ENCODE results near the gene CCDC112.
A peak's percentile ranks its signal among the peaks of the same experiment; 100 is the strongest.

The CCDC112 gene

DNA sequence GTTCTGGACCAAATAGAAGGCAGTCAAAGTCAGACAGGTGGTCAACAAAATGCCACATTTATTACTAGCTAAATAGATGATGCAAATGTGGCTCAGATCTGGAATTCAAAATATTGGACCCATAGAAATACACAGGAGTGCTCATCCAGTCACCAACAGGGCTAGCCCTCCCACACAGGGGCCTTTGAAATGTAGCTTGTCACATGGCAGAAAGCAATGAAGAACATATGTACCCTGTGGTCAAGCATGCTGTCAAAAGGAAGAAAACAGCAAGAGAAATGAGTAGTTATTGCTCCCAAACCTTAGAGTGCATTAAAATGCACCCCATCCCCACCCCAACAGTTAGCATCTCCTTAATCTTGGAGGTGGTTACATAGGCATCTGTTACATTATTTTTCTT, 20.9 kb upstream of the CCDC112 start:
- no peak for DNase-seq

DNA sequence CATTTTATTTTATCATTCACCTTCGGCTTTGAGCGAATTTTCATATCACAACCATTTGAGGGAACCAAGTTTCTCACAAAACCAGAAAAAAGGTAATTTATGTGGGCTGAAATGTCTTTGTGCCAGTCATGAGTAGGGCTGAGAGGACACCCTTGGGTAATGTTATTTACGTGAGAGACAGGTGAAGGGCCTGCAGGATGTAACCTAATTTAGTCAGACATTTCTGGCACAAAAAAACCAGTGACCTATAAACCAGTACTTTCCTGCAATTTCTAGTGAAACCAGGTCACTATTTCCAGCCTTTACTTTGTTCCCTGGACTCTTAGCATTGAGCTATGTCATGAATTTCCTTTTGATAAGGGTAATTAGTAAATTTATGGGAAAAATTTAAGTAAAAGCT, 17.2 kb upstream of the CCDC112 start:
- no peak for DNase-seq

DNA sequence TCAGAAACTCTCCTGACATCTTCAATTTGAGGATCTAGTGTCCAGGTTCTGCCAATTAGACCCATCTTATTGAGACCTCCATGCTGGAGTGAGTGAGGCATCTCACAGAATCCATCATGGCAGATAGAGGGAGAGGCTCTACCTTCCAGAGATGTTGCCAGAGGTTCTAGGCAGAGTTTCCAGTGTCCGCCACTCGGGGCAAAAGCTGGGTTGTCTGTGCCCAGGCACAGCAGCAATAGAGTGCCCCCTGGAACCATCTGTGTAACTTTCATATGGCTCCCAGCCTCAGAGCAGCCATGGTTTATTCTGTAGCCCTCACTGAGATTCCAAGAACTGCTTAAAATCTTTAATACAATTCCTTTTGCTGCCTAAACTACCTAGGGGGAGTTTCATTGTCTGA, 16.6 kb upstream of the CCDC112 start:
- DNase-seq, result no peak

DNA sequence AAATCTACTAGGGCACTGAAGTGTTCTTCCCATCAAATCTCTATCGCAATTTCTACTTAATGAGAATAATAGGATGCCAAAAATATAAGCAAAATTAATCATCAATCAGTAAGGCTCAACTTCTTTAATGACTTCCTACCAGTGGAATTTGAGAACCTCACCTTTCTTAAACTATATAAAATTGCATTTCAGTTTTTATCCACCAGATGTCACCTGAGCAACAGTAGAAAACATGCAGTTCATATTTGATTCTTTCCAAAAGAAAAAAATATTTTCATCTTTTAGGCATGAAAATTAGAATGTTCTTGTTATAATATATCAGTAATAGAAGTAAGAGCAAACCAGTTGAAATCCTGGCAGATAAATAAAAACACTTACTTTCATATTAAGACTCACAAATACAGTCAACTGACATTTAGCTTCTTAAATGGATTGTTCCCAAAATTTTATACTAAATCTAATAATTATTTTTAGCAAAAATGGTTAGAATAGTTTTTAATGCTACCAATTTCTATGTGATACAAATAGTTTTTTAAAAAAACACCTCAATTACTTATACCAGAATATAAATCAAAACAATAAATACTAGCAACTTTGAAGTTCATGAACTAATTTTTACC, 13.4 kb upstream of the CCDC112 start:
- peak; percentile 31 for DNase-seq

DNA sequence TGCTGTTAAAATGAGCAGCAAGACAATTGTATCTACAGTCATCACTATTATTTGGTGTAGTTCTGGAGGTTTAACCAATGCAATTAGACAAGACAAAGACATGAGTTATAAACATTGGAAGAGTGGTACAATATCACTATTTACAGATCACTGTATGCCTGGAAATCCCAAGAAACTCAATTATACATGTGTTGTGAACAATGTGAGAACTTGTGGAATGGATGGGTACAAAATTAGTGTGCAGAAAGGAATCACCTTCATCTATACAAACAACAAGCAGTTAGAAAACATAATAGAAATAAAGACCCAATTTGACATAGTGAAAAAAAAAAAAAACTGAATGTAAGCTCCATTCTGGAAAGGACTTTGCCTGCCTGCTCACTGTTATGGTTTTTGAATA, 12.4 kb upstream of the CCDC112 start:
- no peak for DNase-seq

DNA sequence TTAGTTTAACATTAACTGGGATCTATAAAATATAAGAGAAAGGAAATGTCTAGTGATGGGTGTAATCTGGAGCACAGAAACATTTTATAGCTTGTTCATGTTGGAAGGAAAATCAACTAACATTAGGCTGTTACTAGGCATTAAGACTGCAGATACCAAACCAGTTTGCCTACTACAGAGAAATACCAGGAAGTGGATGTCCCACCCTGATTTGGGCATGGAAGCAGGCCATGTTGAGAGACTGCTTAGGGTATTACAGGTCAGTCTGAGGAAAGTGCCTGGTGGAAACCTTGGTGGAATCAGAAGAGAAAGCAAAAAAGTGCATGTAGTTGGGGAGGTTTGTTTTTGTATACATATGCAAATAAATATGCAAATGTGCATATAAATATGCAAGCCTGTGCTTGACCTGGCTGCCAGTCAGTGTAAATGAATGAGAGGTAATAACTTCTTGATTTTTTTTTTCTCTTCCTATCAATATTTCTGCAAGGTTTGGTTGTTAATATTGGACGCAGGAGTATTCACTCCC, 9.6 kb upstream of the CCDC112 start:
- DNase-seq, result no peak

DNA sequence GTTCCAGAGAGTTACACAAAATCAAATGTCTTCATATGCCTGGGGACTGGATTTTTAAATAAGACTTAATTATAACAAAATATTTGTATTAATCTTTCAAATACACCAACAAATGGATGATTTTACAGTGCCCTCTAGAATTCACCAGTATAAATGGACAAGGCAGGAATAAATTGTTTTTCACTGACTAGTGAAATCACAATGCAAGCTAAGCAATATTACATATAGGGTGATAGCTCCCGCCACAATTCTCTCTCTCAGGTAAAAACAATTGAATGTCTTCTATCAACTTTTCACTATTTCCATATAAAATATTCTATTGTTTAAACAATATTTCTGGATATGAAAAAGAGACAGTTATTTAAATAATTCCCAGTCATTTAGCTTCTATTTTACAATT, 8.0 kb upstream of the CCDC112 start:
- DNase-seq, result no peak

DNA sequence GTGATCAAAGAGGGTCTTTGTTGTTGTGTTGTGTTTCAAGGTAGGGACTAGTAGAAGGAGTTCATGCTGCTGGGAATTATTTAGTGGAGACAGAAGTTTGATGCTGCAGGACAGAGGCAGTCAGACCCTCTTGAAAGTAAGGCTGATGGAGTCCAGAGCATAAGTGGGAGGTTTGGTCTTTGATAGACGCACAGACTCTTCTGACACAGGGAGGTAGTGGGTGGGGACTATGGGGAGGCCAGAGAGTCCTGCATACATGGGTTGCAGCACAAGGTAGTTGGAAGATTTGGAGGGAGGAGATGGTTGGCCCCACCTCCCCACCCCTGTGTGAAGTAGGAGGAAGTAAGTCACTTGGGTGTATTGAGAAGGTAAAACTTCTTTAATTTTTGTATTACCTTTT, 2.4 kb upstream of the CCDC112 start:
- no peak for DNase-seq

DNA sequence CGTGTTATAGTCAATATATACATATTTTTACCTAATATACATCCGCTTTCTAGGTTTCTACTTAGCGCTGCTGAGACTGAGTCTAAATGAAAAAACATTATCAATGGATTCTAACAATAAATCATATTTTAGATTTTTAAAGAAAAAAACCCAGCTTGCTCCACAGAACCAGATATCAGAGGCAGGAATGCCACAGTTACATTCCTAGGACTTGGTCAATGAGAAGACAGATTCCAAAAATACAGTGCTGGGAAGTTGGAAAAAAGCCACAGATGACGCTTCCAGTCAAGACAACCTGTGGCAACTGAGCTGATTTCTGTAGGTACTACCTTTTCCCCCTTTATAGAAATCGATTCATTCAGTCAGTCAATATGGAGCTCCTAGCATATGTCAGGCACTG, 577 bp upstream of the CCDC112 start:
- no peak for DNase-seq

DNA sequence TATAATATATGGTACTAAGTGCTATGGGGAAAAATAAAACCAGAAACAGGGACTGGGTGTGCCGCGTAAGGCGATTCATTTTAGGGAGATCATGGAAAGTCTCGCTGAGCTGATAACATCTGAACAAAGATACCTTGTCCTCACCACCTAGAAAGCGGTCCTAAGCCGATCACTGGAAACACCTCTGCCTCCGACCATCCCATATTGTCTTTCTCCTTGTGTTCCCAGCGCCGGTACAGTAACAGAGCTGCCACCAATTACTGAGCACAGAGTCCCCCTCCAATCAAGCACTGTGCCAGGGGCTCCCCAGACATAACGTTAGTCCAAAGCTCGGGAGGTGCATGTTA, 704 bp downstream of the CCDC112 start:
- DNase-seq, result no peak

DNA sequence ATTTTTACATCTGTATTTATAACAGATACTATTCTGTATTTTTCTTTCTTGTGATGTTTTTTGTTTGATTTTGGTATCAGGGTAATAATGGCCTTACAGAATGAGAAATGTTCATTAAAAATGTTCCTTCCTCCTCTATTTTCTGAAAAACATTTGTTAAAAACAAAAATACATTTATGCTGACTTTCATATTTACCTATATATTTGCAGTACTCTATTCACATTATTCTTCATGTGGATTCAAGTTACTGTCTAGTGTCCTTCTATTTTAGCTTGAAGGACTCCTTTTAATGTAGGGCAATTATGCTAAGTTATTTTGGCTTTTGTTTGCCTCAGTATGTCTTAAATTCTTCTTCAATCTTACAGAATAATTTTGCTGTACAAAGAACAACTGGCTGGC, 5.1 kb downstream of the CCDC112 start:
- no peak for DNase-seq

DNA sequence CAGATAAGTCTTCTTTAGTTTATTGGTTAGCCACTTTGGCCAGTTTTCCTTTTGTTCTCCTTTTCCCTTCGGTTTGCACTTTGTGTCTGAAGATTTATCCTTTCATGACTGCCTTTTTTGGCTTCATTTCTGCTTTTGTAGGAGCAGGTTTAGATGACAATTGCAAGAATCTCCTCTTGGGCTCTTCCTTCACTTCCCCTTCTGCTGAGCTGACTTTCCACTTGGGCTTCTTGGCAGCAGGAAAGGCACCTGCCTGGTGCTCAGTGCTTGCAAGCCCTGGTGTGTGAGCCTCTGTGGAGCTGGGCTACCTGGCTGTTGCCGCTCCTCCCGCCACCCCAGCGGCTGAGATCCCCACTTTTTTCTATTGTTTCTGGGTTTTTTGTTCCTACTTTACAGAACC, 7.3 kb downstream of the CCDC112 start:
- no peak for DNase-seq

DNA sequence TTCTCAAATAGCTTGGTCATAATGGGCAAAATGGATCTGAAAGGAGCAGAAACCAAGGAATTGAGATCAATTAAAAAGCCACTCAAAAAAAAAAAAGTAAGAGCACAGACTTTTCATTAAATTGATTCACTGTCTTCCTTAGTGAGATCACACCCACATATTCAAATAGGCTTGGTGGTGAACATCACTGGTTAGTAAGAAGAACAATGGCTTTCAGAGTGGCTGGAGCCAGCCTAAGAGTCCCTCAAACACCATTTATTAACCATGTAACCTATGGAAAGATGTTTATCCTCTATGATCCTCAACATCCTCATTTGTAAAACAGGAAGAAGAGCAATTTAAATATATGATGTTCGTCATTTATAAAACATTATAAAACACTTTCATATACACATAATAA, 12.4 kb downstream of the CCDC112 start:
- no peak for DNase-seq

DNA sequence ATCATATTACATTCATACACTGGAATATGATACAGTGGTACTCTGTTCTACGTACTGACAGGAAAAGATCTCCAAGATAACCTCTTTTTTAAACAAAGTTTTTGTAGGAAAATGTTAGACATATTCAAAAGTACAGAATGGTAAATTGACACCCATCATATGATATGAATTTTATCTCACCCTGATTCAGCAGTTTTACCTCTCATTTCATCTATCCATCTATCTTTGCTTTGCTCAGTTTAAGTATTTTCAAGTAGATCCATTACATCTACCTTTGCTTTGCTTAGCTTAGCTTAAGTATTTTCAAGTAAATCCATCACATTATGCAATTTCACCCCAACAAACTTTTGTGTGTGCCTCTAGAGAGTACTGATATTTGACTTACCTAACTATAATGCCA, 14.3 kb downstream of the CCDC112 start:
- DNase-seq, result no peak

DNA sequence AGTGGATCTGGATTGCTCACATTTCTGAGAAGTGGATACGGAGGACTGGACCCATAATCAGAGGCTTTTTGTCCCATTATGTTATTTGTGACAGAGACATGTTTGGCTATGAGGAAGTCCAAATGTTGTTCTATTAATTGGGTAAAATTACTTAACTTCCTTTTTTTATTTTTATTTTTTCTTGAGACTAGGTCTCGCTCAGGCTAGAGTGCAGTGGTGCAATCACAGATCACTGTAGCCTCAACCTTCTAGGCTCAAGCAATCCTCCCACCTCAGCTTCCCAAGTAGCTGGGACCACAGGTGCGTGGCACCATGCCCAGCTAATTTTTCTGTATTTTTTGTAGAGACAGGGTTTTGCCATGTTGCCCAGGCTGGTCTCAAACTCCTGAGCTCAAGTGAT, 21.9 kb downstream of the CCDC112 start:
- no peak for DNase-seq

DNA sequence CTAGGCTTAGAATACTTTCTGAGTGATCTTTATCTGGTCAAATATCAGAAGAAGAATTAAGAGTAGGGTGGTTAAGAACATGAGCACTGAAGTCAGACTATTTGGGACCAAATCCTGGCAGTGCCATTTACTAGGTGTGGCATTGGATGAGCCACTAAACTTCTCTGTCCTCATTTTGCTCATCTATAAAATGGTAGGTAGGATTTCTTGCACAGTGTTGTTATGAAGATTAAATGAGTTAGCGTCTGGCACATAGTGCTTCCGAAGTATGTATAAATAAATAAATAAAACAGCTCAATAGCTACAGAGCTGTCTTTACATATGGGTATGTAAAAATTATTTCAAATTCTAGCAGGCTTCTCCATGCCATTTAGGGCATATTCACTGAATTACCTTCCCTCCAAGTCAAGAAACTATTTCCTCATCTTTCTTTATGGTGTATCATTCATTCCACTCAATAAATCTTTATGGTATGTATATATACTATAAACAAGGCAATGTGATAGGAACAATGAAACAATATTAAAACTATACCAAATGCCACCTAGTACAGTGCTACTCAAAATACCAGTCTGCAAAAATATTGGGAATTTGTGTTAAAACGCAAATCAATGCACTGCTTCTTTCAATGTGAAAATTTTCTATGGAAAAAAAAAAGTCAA, 24.0 kb downstream of the CCDC112 start:
- no peak for DNase-seq

DNA sequence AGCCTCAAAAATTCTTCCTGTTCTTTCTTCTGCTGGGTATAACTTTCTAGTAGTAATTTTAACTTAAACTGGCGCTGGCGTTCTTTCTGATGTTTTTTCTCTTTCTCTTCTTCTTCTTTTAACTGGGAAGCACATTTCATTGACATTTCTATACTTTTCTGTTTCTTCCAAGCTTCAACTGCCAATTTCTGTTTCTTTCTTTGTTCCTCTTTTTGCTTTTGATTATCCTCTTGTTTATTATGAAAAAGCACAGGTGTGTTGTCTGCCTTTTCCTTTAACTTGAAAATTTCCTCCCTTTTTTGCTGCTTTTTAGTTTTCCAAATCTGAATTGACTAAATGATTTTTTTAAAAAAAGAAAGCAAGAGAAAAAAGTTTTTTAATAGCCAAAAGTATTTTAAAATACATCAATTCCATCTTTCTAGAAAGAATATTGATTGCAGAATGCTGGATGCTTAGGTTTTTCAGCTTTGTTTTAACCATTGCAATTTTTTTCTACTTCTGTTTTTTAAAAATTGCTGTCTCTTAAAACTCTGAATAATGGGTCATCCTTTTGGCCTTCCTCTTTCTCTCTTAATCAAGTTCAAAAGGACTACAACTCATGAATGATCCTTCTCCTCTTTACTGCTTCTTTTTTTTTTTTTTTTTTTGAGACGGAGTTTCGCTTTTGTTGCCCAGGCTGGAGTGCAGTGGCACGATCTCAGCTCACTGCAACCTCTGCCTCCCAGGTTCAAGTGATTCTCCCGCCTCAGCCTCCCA, 25.0 kb downstream of the CCDC112 start:
- no peak for DNase-seq

DNA sequence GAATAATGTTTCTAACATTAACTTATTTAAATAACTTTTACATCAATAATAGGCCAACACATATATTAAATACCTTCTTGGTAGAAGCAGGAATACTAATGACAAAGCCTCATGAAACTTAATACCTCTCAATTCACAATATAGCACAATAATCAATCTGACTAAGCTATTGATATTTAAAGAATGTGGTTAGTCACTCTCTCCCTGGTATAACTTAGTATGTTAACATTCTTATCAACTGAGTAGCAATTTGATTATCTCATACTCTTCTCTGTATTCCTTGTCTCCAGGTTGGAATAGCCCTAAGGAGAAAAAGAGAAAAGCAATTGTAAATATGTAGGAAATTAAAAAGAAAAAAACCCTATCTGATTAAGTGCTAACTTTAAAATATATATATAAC, 28.8 kb downstream of the CCDC112 start:
- DNase-seq, result no peak

DNA sequence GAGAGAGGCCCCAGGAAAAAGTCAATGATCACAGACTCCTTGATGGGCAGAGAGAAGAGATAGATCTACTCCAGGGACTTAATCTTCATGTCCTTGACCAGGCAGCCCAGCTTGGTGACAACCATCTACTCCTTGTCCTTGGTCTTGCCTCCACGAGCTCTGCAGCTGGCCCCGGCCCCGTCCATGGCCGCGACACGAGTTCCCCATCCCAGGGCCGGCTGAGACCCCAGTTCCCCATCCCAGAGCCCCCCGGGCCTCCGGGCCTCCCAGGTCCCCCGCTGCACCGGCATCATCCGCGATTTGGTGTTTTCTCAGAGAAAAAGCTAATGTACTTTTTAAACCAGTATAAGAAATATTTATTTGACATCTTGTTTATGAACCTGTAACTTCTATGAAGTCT, 31.2 kb downstream of the CCDC112 start:
- DNase-seq, result no peak

DNA sequence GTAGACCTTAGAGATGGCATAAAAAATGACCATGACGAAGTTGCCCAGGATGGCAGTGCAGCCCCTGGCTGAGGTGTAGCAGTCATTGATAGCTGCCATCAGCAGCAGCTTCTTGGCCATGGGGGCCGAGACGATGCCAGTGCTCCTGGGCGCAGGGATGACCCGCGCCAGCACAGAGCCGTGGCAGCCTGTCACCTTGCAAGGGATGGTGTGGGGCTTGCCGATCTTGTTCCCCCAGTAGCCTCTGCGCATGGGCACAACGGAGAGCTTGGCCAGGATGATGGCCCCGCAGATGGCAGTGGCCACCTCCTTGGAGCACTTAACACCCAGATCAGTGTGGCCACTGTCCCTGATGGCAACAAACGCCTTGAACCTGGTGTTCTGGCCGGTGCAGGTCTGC, 31.7 kb downstream of the CCDC112 start:
- no peak for DNase-seq

DNA sequence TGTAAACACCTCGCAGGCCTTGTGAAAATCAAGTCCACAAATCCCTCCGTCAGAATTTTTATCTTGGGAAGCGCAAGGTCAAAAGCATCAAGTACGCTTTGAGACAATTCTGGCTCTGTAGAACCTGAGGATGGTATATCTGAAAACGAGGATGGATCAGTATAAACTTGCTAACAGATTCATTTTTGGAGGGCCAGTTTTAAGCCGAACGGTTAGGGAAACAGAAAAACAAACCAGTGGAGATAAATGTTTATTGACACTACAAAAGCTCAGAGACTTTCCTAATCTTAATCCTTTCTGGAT, 33.4 kb downstream of the CCDC112 start:
- no peak for DNase-seq

DNA sequence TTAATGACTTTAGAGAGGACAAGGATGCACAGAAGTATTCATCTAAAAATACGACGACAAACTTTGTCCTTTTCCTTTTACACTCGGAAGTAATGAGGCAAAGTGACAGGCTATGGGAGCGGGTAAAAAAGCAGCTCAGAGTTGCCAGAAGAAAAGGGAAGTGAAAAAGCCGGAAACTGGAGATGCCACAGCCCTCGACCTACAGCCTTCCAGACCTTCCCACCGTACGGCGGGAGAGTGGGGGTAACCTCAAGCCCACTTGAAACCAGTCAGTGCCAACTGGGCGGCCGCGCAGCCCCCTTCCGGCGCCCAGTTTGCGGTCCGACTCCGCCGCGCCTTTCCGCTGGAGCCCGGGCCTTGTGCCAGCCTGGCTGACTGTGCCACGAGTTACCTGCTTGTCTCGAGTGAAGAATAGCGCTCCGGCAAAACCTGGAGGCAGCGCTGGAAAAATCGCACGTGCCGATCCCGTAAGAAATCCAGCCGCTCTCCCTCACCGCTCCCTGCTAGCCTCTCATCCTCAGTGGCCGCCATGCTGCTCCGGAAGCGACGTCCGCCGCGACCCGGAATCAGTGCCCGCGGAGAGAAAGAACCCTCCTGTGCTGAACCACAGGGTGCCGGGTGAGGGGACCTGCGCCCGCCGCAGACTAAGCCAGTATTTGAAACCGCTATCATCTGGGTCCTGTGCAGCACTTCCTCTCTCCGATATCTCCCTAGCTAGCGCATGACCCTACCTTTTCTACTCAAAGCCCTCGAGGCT, 34.0 kb downstream of the CCDC112 start, which contains the start of gene PGGT1B:
Gene PGGT1B (minus strand): TSS at position 557 of the 757 bp plus-strand sequence. CDS start 26 bp downstream, at position 531.
- DNase-seq, result peak; percentile 59

DNA sequence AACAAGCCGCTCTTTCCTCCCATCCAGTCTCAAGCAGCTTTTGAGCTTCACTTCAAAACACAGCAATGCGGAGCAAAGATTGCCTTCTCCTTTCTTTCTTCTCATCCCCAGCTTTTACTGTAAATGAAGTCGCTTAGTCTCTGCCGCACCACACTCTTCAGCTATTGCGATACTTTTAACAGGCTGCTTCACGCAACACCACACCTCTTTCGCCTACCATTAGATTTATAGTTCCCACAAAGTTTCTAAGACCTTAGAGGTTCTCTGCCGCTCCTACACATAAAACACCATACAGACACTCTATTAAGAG, 34.5 kb downstream of the CCDC112 start:
- DNase-seq, result no peak

DNA sequence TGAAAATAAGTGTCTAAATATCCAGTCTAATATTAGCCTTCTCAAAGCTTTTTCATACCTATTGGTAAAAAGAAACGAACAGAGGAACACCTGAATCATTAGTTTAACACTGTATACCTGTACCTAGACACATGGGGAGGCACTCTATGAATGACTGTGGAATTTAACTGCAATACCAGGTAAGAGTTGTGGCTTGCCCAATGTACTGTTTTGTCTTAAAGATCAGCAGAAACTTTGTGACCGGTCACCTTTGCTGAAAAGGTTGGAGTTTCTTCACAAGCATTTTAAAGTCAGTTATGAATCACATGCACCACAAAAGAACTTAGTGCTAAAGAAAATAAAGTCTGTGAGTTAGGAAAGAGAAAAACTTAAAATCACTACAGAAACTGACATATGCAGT, 36.2 kb downstream of the CCDC112 start:
- DNase-seq, result no peak
